ENCODE data around the gene DOCK6.

The DOCK6 gene

GRCh38 chr19:11239377-11240000 is 22.8 kb downstream of the DOCK6 start, which contains the start of gene ANGPTL8:
ANGPTL8 (plus strand) TSS chr19:11239619; CDS start chr19:11239638, 19 bp downstream.
- Histone ChIP-seq H3K9ac (ENCODE audit: low read depth in 1 of 2, low read length in 2 of 2) (no peak within 1 kb of the TSS), H3K36me3 (ENCODE audit: control insufficient read depth in 2 of 2, insufficient read depth in 2 of 2, low read length in 2 of 2) (peaks cover 20 to 23% of the 10 kb centered on the region in 2 donors), H3K27ac (ENCODE audit: low read depth in 2 of 2, low read length in 2 of 2) (no peak within 1 kb of the TSS), H3K4me1 (ENCODE audit: control insufficient read depth in 2 of 2, insufficient read depth in 2 of 2, low read length in 2 of 2) (peaks cover 0 to 6% of the 10 kb centered on the region in 2 donors), H3K27me3 (ENCODE audit: control insufficient read depth in 2 of 2, insufficient read depth in 2 of 2, low read length in 2 of 2) (no peaks in the 10 kb centered on the region), H3K4me3 (ENCODE audit: low read length in 2 of 2) (no peak within 1 kb of the TSS), H3K9me3 (ENCODE audit: control insufficient read depth in 2 of 2, low read length in 2 of 2) (no peaks in the 10 kb centered on the region)

- Histone ChIP-seq H3K27me3 (ENCODE audit: control insufficient read depth in 2 of 2, insufficient read depth in 2 of 2, low read length in 2 of 2) (no peaks in the 10 kb centered on the region), H3K4me1 (ENCODE audit: control insufficient read depth in 2 of 2, insufficient read depth in 2 of 2, low read length in 2 of 2) (peaks cover 0 to 5% of the 10 kb centered on the region in 2 donors), H3K9me3 (ENCODE audit: control insufficient read depth in 2 of 2, low read length in 2 of 2) (no peaks in the 10 kb centered on the region), H3K36me3 (ENCODE audit: control insufficient read depth in 2 of 2, insufficient read depth in 2 of 2, low read length in 2 of 2) (peaks cover 21 to 23% of the 10 kb centered on the region in 2 donors), H3K4me3 (ENCODE audit: low read length in 2 of 2) (no peak overlapping the region), H3K9ac (ENCODE audit: low read depth in 1 of 2, low read length in 2 of 2) (no peak overlapping the region), H3K27ac (ENCODE audit: low read depth in 2 of 2, low read length in 2 of 2) (no peak overlapping the region)
These were observed 23.4 kb downstream of the DOCK6 start for GRCh38 chr19:11238781-11239376.

- H3K36me3 ChIP-seq (ENCODE audit: control insufficient read depth in 2 of 2, insufficient read depth in 2 of 2, low read length in 2 of 2) = peaks cover 22 to 26% of the 10 kb centered on the region in 2 donors
- H3K9me3 ChIP-seq (ENCODE audit: control insufficient read depth in 2 of 2, low read length in 2 of 2) = no peaks in the 10 kb centered on the region
- H3K4me1 ChIP-seq (ENCODE audit: control insufficient read depth in 2 of 2, insufficient read depth in 2 of 2, low read length in 2 of 2) = no peaks in the 10 kb centered on the region
- H3K9ac ChIP-seq (ENCODE audit: low read depth in 1 of 2, low read length in 2 of 2) = no peak overlapping the region
- H3K27ac ChIP-seq (ENCODE audit: low read depth in 2 of 2, low read length in 2 of 2) = no peak overlapping the region
- H3K4me3 ChIP-seq (ENCODE audit: low read length in 2 of 2) = no peak overlapping the region
- H3K27me3 ChIP-seq (ENCODE audit: control insufficient read depth in 2 of 2, insufficient read depth in 2 of 2, low read length in 2 of 2) = no peaks in the 10 kb centered on the region
These were observed 24.3 kb downstream of the DOCK6 start for GRCh38 chr19:11238041-11238440.

- peaks cover 29 to 30% of the 10 kb centered on the region in 2 donors for H3K36me3 ChIP-seq (ENCODE audit: control insufficient read depth in 2 of 2, insufficient read depth in 2 of 2, low read length in 2 of 2)
- H3K9ac ChIP-seq (ENCODE audit: low read depth in 1 of 2, low read length in 2 of 2) = no peak overlapping the region
- no peaks in the 10 kb centered on the region for H3K9me3 ChIP-seq (ENCODE audit: control insufficient read depth in 2 of 2, low read length in 2 of 2)
- no peak overlapping the region for H3K4me3 ChIP-seq (ENCODE audit: low read length in 2 of 2)
- H3K27ac ChIP-seq (ENCODE audit: low read depth in 2 of 2, low read length in 2 of 2) = no peak overlapping the region
- no peaks in the 10 kb centered on the region for H3K4me1 ChIP-seq (ENCODE audit: control insufficient read depth in 2 of 2, insufficient read depth in 2 of 2, low read length in 2 of 2)
- H3K27me3 ChIP-seq (ENCODE audit: control insufficient read depth in 2 of 2, insufficient read depth in 2 of 2, low read length in 2 of 2) = no peaks in the 10 kb centered on the region
These were observed 25.0 kb downstream of the DOCK6 start for GRCh38 chr19:11237321-11237720.

- H3K36me3 ChIP-seq (ENCODE audit: control insufficient read depth in 2 of 2, insufficient read depth in 2 of 2, low read length in 2 of 2) = peaks cover 34% of the 10 kb centered on the region in 2 donors
- H3K27me3 ChIP-seq (ENCODE audit: control insufficient read depth in 2 of 2, insufficient read depth in 2 of 2, low read length in 2 of 2) = no peaks in the 10 kb centered on the region
- H3K9ac ChIP-seq (ENCODE audit: low read depth in 1 of 2, low read length in 2 of 2) = no peak overlapping the region
- H3K4me1 ChIP-seq (ENCODE audit: control insufficient read depth in 2 of 2, insufficient read depth in 2 of 2, low read length in 2 of 2) = no peaks in the 10 kb centered on the region
- no peak overlapping the region for H3K4me3 ChIP-seq (ENCODE audit: low read length in 2 of 2)
- no peak overlapping the region for H3K27ac ChIP-seq (ENCODE audit: low read depth in 2 of 2, low read length in 2 of 2)
- no peaks in the 10 kb centered on the region for H3K9me3 ChIP-seq (ENCODE audit: control insufficient read depth in 2 of 2, low read length in 2 of 2)
These were observed 25.7 kb downstream of the DOCK6 start for GRCh38 chr19:11236324-11237301.

- Histone ChIP-seq H3K36me3 (ENCODE audit: control insufficient read depth in 2 of 2, insufficient read depth in 2 of 2, low read length in 2 of 2) (peaks cover 34 to 35% of the 10 kb centered on the region in 2 donors), H3K4me3 (ENCODE audit: low read length in 2 of 2) (no peak overlapping the region), H3K9me3 (ENCODE audit: control insufficient read depth in 2 of 2, low read length in 2 of 2) (no peaks in the 10 kb centered on the region), H3K4me1 (ENCODE audit: control insufficient read depth in 2 of 2, insufficient read depth in 2 of 2, low read length in 2 of 2) (no peaks in the 10 kb centered on the region), H3K9ac (ENCODE audit: low read depth in 1 of 2, low read length in 2 of 2) (no peak overlapping the region), H3K27me3 (ENCODE audit: control insufficient read depth in 2 of 2, insufficient read depth in 2 of 2, low read length in 2 of 2) (no peaks in the 10 kb centered on the region), H3K27ac (ENCODE audit: low read depth in 2 of 2, low read length in 2 of 2) (no peak overlapping the region)
These were observed 27.7 kb downstream of the DOCK6 start for GRCh38 chr19:11234486-11235075.

- Histone ChIP-seq H3K9me3 (ENCODE audit: control insufficient read depth in 2 of 2, low read length in 2 of 2) (no peaks in the 10 kb centered on the region), H3K4me1 (ENCODE audit: control insufficient read depth in 2 of 2, insufficient read depth in 2 of 2, low read length in 2 of 2) (no peaks in the 10 kb centered on the region), H3K27me3 (ENCODE audit: control insufficient read depth in 2 of 2, insufficient read depth in 2 of 2, low read length in 2 of 2) (no peaks in the 10 kb centered on the region), H3K27ac (ENCODE audit: low read depth in 2 of 2, low read length in 2 of 2) (no peak overlapping the region), H3K36me3 (ENCODE audit: control insufficient read depth in 2 of 2, insufficient read depth in 2 of 2, low read length in 2 of 2) (peaks cover 28 to 30% of the 10 kb centered on the region in 2 donors), H3K9ac (ENCODE audit: low read depth in 1 of 2, low read length in 2 of 2) (no peak overlapping the region), H3K4me3 (ENCODE audit: low read length in 2 of 2) (no peak overlapping the region)
These were observed 29.3 kb downstream of the DOCK6 start for GRCh38 chr19:11233073-11233472.

GRCh38 chr19:11232555-11232954 is 29.8 kb downstream of the DOCK6 start:
- Histone ChIP-seq H3K4me1 (ENCODE audit: control insufficient read depth in 2 of 2, insufficient read depth in 2 of 2, low read length in 2 of 2) (no peaks in the 10 kb centered on the region), H3K36me3 (ENCODE audit: control insufficient read depth in 2 of 2, insufficient read depth in 2 of 2, low read length in 2 of 2) (peaks cover 28 to 30% of the 10 kb centered on the region in 2 donors)

GRCh38 chr19:11230621-11231386 is 31.5 kb downstream of the DOCK6 start:
- H3K9ac ChIP-seq (ENCODE audit: low read depth in 1 of 2, low read length in 2 of 2) = no peak overlapping the region
- no peaks in the 10 kb centered on the region for H3K4me1 ChIP-seq (ENCODE audit: control insufficient read depth in 2 of 2, insufficient read depth in 2 of 2, low read length in 2 of 2)
- H3K27ac ChIP-seq (ENCODE audit: low read depth in 2 of 2, low read length in 2 of 2) = no peak overlapping the region
- peaks cover 30 to 33% of the 10 kb centered on the region in 2 donors for H3K36me3 ChIP-seq (ENCODE audit: control insufficient read depth in 2 of 2, insufficient read depth in 2 of 2, low read length in 2 of 2)
- H3K4me3 ChIP-seq (ENCODE audit: low read length in 2 of 2) = no peak overlapping the region
- H3K27me3 ChIP-seq (ENCODE audit: control insufficient read depth in 2 of 2, insufficient read depth in 2 of 2, low read length in 2 of 2) = no peaks in the 10 kb centered on the region
- H3K9me3 ChIP-seq (ENCODE audit: control insufficient read depth in 2 of 2, low read length in 2 of 2) = no peaks in the 10 kb centered on the region

More at GRCh38 chr19:11232555-11232954, 29.8 kb downstream of the DOCK6 start:
- Histone ChIP-seq H3K27ac (ENCODE audit: low read depth in 2 of 2, low read length in 2 of 2) (no peak overlapping the region), H3K9ac (ENCODE audit: low read depth in 1 of 2, low read length in 2 of 2) (no peak overlapping the region), H3K9me3 (ENCODE audit: control insufficient read depth in 2 of 2, low read length in 2 of 2) (no peaks in the 10 kb centered on the region), H3K27me3 (ENCODE audit: control insufficient read depth in 2 of 2, insufficient read depth in 2 of 2, low read length in 2 of 2) (no peaks in the 10 kb centered on the region), H3K4me3 (ENCODE audit: low read length in 2 of 2) (no peak overlapping the region)
